Measurements from ENCODE around the gene OR5K3.

Gene OR5K3, protein sequence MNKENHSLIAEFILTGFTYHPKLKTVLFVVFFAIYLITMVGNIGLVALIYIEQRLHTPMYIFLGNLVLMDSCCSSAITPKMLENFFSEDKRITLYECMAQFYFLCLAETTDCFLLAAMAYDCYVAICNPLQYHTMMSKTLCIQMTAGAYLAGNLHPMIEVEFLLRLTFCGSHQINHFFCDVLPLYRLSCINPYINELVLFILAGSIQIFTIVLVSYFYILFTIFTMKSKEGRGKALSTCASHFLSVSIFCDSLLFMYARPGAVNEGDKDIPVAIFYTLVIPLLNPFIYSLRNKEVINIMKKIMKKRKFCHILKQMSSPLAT

GRCh38 chr3:98390366-98390765, at the start of gene OR5K3:
Gene OR5K3, plus strand, starts transcription at chr3:98390666. Its CDS starts 0 bp downstream, at chr3:98390666.
- peaks cover 8% of the 10 kb centered on the region for H3K4me1 ChIP-seq (ENCODE audit: control insufficient read depth, low read length)
- no peaks in the 10 kb centered on the region for H3K36me3 ChIP-seq (ENCODE audit: control insufficient read depth, low read length)
- no peaks in the 10 kb centered on the region for H3F3A ChIP-seq (ENCODE audit: control insufficient read depth, insufficient read depth)
- no peaks in the 10 kb centered on the region for H3K9me2 ChIP-seq (replicated peaks; ENCODE audit: control insufficient read depth, low read length)
- no peaks in the 10 kb centered on the region for H3K9me3 ChIP-seq (ENCODE audit: control insufficient read depth, insufficient read depth, low read length)
- TF ChIP-seq, protein P1, sequence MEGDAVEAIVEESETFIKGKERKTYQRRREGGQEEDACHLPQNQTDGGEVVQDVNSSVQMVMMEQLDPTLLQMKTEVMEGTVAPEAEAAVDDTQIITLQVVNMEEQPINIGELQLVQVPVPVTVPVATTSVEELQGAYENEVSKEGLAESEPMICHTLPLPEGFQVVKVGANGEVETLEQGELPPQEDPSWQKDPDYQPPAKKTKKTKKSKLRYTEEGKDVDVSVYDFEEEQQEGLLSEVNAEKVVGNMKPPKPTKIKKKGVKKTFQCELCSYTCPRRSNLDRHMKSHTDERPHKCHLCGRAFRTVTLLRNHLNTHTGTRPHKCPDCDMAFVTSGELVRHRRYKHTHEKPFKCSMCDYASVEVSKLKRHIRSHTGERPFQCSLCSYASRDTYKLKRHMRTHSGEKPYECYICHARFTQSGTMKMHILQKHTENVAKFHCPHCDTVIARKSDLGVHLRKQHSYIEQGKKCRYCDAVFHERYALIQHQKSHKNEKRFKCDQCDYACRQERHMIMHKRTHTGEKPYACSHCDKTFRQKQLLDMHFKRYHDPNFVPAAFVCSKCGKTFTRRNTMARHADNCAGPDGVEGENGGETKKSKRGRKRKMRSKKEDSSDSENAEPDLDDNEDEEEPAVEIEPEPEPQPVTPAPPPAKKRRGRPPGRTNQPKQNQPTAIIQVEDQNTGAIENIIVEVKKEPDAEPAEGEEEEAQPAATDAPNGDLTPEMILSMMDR (IDR thresholded peaks at IDR 0.05; ENCODE audit: low read depth, low read length, poor library complexity, severe bottlenecking): no peak
- no peak for TF ChIP-seq EZH2phosphoT487 (IDR thresholded peaks at IDR 0.05; ENCODE audit: borderline replicate concordance, low read length)
- H3K27ac ChIP-seq (ENCODE audit: low read depth, low read length): no peak within 1 kb of the TSS
- H3K27me3 ChIP-seq (ENCODE audit: control insufficient read depth, low read length): no peaks in the 10 kb centered on the region
- no peaks in the 10 kb centered on the region for H3K79me2 ChIP-seq (ENCODE audit: control insufficient read depth, low read length)
- H3K4me3 ChIP-seq (ENCODE audit: low read length): no peak within 1 kb of the TSS
- H3K4me2 ChIP-seq (ENCODE audit: low read length): no peak within 1 kb of the TSS
- no peaks in the 10 kb centered on the region for H4K20me1 ChIP-seq (ENCODE audit: control insufficient read depth, insufficient read depth, low read depth, low read length)

GRCh38 chr3:98341758-98342157, 48.7 kb upstream of the OR5K3 start:
- H3K9me3 ChIP-seq (ENCODE audit: control insufficient read depth, insufficient read depth, low read length): no peaks in the 10 kb centered on the region
- H4K20me1 ChIP-seq (ENCODE audit: control insufficient read depth, insufficient read depth, low read depth, low read length): no peaks in the 10 kb centered on the region
- H3K79me2 ChIP-seq (ENCODE audit: control insufficient read depth, low read length): no peaks in the 10 kb centered on the region
- H3K27me3 ChIP-seq (ENCODE audit: control insufficient read depth, low read length): no peaks in the 10 kb centered on the region; the same call in 1 of the 2 replicates
- no peak overlapping the region for H3K4me2 ChIP-seq (ENCODE audit: low read length)
- H3K27ac ChIP-seq (ENCODE audit: low read depth, low read length): no peak overlapping the region
- no peaks in the 10 kb centered on the region for H3F3A ChIP-seq (ENCODE audit: control insufficient read depth, insufficient read depth)
- H3K4me3 ChIP-seq (ENCODE audit: low read length): no peak overlapping the region
- H3K9me2 ChIP-seq (replicated peaks; ENCODE audit: control insufficient read depth, low read length): no peaks in the 10 kb centered on the region
- TF ChIP-seq EZH2phosphoT487 (IDR thresholded peaks at IDR 0.05; ENCODE audit: borderline replicate concordance, low read length): no peak
- TF ChIP-seq, protein P1 (IDR thresholded peaks at IDR 0.05; ENCODE audit: low read depth, low read length, poor library complexity, severe bottlenecking): no peak
- no peaks in the 10 kb centered on the region for H3K36me3 ChIP-seq (ENCODE audit: control insufficient read depth, low read length)
- H3K4me1 ChIP-seq (ENCODE audit: control insufficient read depth, low read length): no peaks in the 10 kb centered on the region

GRCh38 chr3:98343647-98344507, 46.6 kb upstream of the OR5K3 start:
- Histone ChIP-seq H4K20me1 (ENCODE audit: control insufficient read depth, insufficient read depth, low read depth, low read length) (no peaks in the 10 kb centered on the region), H3F3A (ENCODE audit: control insufficient read depth, insufficient read depth) (no peaks in the 10 kb centered on the region), H3K4me3 (ENCODE audit: low read length) (no peak overlapping the region), H3K9me2 (replicated peaks; ENCODE audit: control insufficient read depth, low read length) (no peaks in the 10 kb centered on the region), H3K9me3 (ENCODE audit: control insufficient read depth, insufficient read depth, low read length) (no peaks in the 10 kb centered on the region), H3K4me1 (ENCODE audit: control insufficient read depth, low read length) (no peaks in the 10 kb centered on the region), H3K79me2 (ENCODE audit: control insufficient read depth, low read length) (no peaks in the 10 kb centered on the region), H3K4me2 (ENCODE audit: low read length) (no peak overlapping the region), H3K27ac (ENCODE audit: low read depth, low read length) (no peak overlapping the region), H3K27me3 (ENCODE audit: control insufficient read depth, low read length) (no peaks in the 10 kb centered on the region; the same call in 1 of the 2 replicates), H3K36me3 (ENCODE audit: control insufficient read depth, low read length) (no peaks in the 10 kb centered on the region)
- TF ChIP-seq, protein P1 (IDR thresholded peaks at IDR 0.05; ENCODE audit: low read depth, low read length, poor library complexity, severe bottlenecking): peak; percentile 89
- no peak for TF ChIP-seq EZH2phosphoT487 (IDR thresholded peaks at IDR 0.05; ENCODE audit: borderline replicate concordance, low read length)

All from DOHH2 (cell line).